Renal cortical epithelial cell (primary cell): ENCODE results near the gene UBTF. TPM values are rescaled to one million over a fixed set of nuclear protein-coding genes. Genes with fewer than 3 reads are reported as not detected.

ENCODE experiments used
- DNase-seq: peaks from one replicate; pipeline ENCODE4 v3.0.0-alpha.2; 2011; ENCODE audit warnings: low read depth
- total RNA-seq: library from RNA; depleted of rRNA; stranded (reverse); fragments of >200 nt; gene quantifications from 2 replicates; pipeline ENCODE4 v1.2.3, GENCODE V29; 2014

The UBTF gene
- total RNA-seq, 1 donor from 2014 or later, result 57.8 TPM

DNA sequence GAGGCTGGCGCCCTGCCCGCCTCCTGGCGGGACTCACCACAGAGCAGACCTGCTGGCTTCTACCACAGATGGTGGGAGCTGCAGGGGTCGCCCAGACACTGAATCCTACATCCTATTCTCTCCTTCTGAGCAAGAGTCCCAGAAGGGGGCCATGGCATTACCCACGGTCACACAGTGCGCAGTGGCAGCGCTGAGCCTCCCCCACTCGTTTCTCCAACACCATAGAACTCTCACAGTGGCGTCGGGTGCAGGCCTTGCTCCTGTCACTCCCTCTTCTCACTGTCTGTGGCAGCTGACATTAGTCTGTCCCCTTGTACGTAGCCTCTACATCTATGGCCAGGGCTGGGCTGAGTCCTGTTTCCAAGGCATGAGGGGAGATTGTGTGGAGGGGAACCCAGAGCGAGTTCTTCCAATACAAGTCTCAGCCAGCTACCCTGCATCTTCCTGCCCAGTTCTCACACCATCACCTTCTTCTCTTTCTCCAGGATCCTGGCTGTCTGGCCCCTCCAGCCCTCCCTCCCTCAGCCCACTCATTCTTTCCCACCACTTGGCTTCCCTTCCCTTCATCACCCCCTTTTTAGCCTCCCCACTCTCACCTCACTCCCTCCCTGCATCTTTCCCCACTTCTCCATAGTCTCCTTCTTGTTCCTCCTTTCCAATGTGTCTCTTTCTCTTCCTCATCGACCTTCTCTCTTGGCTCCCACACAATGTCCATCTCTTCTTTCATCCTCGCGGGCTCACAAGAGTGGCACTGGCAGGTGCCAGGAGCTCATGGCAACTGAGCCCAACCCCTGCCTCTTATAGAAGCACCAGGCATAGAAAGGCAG is 5.9 kb downstream of the UBTF start:
- no peak for DNase-seq

DNA sequence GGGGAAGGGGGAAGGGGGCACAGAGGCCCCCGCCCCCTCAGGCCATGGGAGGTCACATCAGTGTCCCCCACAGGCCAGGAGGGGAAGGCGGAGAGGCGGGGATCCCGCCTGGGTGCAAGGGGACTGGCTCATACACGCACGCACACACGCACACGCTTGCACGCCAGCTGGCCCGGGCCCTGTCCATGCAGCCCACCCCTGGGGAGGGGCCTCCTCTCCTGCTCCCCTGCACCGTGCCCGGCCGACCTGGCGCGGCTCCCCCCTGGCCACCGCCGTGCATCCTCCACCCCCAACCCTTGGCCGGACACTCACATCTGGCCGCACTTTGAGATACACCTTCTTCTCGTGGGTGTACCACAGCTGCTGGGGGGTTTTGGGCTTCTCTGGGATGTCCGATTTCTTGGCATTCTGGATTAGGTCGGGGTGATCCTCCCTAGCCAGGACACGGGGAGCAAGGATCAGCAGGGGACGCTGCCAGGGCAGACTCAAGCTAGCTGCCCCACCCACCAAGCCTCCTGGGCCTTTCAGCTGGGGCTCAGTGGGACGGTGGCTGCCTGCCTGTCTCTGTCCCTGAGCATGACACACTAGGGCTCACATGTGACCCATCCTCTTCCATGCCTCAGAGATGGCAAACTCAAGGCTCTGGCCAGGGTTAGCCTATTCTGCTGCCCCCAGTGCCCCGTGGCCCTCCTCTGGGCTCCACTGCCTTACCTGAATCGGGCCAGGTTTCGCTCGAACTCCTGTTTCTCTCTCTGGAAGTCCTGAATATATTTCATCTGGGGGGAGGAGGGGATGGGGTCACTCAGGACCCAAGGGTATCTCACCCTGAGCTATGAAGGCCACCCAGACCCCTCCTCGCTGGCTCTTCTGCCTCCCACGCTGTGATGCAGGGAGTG is 6.7 kb downstream of the UBTF start:
- no peak for DNase-seq

- DNase-seq, result no peak
Observed at GRCh38 chr17:44211281-44212265, 7.9 kb downstream of the UBTF start.

DNA sequence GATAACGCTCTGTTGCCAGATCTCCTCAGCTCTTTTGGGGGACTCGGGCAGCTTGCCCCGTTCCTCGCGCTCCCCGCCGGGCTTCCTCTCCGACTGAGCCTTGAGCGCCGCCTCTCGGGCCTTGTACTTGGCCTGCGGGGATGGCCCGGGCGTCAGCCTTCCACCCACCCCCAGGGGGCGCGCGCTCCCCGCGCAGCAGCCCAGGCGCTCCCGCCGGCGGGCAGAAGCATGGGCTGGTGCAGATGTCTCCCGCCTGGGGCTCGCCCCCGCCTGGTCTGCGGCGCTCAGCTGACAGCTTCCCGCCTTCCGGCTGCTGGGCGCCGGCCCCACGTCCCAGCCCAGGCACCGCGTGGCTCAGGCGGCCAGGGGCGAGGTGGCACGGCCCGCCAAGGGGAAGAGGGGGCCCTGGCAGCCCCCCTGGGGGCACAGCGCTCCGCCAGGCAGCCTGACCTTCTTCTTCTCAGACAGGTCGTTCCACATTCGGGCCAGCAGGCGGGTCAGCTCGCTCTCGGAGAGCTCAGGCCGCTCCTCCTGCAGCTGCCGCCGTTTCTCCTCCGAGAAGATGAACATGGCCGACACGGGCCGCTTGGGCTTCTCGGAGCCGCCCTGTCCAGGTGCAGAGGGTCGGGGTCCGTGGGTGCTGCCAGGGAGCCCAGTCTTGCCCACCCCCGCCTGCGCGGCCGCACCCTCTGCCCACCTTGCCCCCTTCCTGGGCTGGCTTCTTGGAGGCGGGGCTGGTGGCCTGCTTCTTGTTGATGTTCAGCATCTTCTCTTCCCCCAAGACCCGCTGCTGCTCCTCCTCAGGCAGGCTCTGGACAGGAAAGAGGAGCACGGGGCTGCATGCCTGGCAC is 8.9 kb downstream of the UBTF start:
- DNase-seq, result no peak

DNA sequence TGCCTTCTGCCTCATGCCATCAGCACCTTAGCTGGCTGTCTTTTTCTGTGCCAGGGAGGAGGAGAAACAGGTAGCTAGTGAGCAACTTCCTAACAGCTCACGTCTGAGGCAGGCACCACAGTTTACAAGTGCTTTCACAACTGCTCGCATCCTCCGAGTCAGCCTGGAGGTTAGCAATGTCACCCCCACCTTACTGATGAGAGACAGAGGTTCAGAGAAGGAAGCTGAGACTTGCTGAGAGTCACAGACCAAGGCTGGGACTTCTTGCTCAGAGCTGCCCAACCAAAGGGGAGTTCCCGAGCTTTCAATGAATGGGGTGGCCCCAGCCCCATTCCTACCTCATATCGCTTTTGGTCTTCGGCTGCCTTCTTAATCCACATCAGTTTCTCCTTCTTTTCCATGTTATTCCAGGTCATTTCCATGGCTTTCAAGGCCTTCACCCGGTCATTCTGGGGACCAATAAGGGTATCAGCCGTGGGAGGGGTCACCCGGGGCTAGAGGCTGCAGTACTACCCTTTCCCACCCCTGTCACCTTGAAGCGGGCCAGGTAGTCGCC is 9.6 kb downstream of the UBTF start:
- DNase-seq, result no peak

- DNase-seq, result no peak
Observed at GRCh38 chr17:44207743-44208142, 11.7 kb downstream of the UBTF start.

- DNase-seq, result no peak
Observed at GRCh38 chr17:44207319-44207718, 12.2 kb downstream of the UBTF start.

DNA sequence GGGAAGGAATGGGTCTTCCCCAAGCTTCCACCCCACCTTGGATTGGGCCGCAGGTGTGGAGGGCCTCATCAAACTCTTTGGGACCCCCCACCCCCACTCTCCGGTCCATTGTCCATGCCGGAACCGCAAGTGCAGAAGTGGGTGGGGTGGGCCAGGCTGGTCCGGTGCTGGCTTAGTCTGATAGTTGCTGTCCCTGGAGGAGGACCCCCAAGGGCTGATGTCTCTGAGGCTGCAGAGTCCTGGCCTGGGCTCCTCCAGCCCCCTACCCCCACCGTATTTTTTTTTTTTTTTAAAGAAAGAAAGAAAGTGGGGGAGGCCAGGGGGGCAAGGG is 12.7 kb downstream of the UBTF start:
- DNase-seq, result no peak

DNA sequence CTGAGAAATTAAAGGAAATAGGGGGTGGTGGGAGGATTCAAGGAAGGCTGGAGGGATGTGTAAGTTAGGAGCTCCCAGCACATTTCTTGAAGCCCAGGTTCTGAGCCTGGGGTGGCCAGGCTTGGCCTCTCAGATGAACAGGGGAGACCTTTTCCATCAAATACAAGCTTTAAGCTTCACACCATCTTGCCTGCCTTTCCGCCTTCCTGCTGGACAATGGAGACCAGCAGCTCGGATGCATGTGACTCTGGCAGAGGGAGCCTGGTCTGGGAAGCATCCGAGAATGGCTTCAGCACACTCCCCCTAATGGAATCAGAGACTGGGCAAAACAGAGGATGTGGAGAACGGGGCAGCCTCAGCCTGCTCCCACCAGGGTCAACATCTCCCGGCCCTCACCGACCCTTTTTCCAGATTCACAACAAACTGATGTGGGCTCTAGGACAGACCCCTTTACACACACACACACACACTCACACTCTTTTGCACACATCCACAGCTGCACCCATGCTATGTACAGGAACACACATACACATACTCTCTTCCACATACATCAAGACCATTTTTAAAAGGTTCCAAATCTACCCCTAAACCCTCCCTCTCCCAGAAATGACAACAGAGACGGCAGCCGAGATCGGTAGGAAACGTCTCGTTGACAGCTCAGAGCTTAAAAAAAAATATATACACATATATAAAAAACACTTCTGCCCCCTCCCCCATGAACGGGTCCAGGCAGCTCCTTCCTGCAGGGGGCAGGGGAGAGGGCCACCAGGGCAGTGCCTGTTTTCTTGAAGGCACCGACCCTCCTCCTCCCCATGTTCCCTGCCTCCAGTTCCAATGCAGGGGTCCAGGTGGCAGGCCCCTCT is 13.3 kb downstream of the UBTF start:
- DNase-seq, result no peak

DNA sequence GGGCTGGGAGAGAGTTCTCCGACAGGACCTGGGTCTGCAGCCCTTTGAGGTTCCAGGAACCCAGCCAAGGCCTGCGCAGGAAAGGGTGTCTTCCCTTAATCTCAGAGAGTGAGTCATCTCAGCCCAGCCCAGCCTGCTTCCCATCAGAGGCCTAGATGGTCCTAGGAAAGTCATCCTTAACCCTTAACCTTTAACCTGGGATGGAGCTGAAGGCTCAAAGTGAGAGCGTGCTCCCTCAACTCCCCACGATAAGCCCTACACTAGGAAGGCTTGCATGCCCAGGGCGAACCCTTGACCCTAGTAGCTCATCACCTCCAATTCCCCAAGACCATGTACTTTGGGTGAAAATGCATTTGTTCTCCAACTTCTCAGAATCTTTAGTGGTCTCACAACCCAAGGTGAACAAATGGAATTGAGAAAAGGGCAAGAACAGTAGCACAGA is 15.0 kb downstream of the UBTF start:
- no peak for DNase-seq

- DNase-seq, result peak; percentile 56
Observed at GRCh38 chr17:44203731-44204440, 15.6 kb downstream of the UBTF start.

DNA sequence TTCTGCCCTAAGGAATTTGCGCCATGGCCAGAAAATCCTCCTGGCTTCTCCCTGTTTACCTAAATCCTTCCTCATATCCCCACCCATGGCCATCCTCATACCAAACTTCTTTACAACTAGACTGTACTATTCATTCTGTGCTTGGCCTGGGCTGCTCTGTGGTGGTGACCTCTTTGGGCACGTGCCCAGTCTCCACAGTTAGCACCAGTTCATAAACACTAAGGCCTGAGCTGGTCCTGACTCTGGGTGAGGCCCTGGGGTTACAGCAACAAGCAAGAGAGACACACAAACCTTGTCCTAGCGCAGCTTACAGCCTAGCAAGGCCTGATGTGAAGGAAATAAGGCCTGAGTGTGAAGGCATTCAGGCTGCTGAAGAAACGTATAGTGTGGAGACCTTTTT is 16.7 kb downstream of the UBTF start:
- no peak for DNase-seq

GRCh38 chr17:44200478-44201155 is 18.9 kb downstream of the UBTF start:
- no peak for DNase-seq

GRCh38 chr17:44199553-44200477 is 19.7 kb downstream of the UBTF start, which contains the start of gene ATXN7L3:
TSS of gene ATXN7L3 (minus strand) at chr17:44199884. CDS start at chr17:44198070, 1,814 bp downstream.
- DNase-seq, result peak; percentile 86

DNA sequence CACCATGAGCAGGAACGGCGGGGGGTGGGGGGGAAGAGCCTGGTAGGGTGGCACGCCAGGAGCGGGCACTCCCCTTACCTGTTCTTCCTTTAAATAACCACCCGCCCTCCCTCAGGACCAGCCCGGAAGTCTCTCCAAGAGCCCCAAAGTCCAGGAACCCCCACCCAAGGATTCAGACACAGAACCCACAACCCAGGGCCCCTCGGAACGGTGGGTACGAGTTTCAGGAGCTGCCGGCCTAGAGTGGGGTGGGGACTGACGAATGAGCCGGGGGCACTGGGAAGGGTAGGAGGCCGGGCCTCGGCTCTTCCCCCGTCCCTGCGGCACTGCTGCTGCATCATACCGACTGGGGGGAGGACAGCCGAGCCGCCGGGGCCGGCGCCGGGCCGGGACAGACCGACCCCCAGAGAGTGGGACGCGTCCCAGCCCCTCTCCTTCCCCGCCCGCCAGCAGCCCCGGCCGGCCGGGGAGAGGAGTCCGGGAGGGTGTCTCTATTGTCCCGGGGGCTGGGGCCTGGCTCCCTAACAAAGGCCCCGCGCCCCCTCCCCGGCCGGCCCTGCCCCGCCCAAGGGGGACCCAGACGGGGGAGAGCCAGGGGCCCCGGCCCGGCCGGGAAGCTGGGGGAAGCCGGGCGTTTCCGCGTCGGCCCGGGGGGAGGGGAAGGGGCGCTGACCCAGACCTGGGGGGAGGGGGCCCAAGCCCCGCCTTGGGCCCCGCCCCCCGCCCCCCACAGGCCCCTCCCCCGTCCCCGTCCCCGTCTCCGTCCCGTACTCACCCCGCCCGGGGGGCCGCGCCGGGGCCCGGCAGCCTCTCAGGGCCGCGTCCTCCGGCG is 20.5 kb downstream of the UBTF start:
- no peak for DNase-seq
